GM21367 (cell line): ENCODE data around the gene NANOS3.
A peak's percentile ranks its signal among the peaks of the same experiment; 100 is the strongest.
"Not testable (repeated sequence)": the region's sequence is repeated elsewhere in the genome, so short reads cannot be mapped to it uniquely, and the experiment has no call there.

Experiments
- ATAC-seq: cut with Tn5 transposase; IDR thresholded peaks from one replicate; pipeline ENCODE4 v1.9.1; 2021; ENCODE audit not compliant: unreplicated experiment

NANOS3 gene

GRCh38 chr19:13843104-13843921 is 33.6 kb upstream of the NANOS3 start:
- ATAC-seq = no peak

GRCh38 chr19:13844130-13844631 is 32.8 kb upstream of the NANOS3 start:
- no peak for ATAC-seq

- ATAC-seq = peak; percentile 46
Measured at GRCh38 chr19:13846557-13847406, 30.2 kb upstream of the NANOS3 start.

DNA sequence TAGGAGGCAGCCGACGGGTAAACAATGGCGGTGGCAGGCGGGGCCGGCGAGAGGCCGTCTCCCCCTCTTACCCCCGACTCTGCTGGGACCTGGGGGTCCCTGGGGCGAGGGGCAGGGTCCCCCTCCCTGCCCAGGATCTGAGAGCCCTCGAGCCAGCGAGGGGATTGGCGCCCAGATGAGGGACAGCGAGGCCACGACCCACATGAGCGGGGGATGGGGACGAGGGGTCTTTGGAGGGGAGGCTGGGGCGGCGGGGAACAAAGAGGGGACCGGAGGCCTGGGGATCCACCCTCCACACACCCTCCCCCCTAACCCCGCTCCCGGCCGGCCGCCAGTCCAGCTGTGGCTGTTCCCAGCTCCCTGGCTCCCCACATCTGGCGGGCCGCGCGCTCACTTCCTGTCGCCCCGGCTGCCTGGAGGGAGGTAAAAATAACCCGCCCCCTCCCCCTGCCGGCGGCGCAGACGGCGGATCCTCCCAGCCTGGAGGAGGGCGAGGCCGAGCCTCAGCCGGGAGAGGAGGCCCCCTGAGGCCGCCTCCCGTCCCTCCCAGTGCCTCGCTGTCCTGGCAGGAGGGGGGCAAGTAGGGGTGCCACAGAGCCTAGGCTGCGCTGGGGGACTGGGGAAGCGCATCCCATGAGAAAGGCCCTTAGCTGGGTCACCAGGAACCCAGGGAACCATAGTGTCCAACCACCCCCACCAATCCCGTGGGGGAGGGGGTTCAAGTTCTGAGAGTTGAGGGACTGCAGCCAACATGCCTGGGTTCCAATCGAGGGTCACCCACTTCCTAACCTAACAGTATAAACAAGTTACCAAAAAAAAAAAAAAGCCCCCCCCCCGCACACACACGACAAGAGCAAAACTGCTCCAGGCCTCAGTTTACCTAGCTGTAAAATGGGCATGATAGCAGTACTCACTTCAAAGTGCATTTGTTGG is 29.3 kb upstream of the NANOS3 start:
- ATAC-seq = no peak

- no peak for ATAC-seq
Measured at GRCh38 chr19:13848340-13848677, 28.6 kb upstream of the NANOS3 start.

DNA sequence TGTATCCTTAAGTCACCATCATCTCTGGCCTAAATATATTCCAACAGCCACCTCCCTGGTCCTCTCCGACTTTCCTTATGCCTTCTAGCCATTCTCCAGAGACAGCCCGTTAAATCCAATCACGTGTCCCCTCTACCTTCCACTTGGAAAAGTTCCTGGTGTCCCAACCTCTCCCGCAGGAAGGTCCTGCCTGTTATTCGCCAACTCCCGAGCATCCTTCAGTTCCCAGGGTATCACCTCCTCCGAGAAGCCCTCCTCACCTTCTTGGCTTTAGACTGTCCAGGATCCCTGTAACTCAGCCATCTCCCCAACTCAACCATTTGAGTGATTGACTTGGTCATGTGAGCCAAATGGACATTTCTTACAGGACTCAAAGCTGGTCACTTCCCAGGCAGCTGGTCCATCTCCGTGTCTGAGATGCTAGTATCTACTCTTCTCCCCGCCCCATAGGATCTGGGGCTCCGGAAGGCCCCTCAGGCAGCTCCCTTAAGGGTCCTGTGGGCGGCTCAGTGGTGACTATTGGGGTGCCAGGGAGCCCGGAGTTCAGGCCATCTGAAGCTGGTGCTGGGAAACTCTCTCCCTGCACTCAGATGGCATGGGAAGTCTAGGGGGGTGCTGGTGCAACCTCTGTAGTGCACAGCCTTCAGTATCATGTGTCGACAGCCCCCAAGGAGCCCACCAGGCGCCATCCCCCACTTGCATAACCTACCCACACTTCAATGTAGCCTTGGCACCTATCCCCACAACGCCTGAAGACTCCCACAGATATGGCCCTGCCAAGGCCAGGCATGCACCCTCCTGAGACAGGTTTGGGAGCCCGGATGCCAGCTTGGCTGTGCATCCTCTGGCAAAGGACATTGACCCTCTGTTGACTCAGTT is 27.9 kb upstream of the NANOS3 start:
- ATAC-seq = no peak

- no peak for ATAC-seq
Measured at GRCh38 chr19:13849991-13850909, 26.7 kb upstream of the NANOS3 start.

- ATAC-seq = no peak
Measured at GRCh38 chr19:13850910-13851733, 25.8 kb upstream of the NANOS3 start.

DNA sequence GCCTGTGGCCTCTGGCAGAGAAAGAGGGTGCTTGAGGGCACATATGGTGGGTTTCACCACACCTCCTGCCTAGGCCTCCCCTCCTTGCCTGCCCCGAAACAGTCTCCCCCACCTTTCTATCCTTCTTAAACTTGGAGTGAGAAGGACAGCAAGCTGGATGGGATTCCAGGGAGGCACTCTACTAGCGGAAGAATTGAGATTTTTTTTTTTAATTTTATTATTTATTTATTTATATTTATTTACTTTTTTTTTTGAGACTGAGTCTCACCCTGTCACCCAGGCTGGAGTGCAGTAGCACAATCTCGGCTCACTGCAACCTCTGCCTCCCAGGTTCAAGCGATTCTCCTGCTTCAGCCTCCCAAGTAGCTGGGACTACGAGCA is 25.2 kb upstream of the NANOS3 start:
- ATAC-seq = not testable (repeated sequence)

DNA sequence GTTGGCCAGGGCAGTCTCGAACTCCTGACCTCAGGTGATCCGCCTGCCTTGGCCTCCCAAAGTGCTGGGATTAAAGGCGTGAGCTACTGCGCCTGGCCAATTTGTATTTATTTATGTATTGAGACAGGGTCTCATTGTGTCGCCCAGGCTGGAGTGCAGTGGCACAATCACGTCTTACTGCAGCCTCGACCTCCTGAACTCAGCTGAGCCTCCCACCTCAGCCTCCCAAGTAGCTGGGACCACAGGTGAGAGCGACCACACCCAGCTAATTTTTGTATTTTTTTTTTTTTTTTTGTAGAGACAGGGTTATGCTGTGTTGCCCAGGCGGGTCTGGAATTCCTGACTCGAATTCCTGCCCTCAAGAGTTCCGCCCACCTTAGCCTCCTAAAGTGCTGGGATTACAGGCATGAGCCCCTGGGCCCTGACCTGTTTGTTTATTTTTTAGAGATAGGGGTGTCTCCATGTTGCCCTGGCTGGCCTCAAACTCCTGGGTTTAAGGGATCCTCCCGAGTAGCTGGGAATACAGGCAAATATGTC is 24.7 kb upstream of the NANOS3 start:
- not testable (repeated sequence) for ATAC-seq

DNA sequence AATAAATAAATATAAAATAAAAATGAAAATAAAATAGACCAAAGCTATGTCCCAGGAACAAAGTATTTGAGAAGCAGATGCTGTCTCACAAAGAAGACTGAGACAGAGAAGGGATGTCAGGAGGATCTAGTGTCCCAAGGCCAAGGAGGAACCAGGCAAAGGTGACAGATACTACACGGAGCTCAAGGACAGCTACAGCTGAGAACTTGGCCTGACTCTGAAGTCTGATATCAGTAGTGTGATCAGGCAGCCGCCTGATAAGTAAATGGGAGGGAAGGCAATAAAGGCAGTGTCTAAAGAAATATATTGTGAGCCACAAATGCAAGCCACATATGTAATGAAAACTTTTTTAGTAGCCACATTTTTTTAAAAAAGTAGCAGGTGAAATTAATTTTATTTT is 20.4 kb upstream of the NANOS3 start:
- ATAC-seq = no peak

DNA sequence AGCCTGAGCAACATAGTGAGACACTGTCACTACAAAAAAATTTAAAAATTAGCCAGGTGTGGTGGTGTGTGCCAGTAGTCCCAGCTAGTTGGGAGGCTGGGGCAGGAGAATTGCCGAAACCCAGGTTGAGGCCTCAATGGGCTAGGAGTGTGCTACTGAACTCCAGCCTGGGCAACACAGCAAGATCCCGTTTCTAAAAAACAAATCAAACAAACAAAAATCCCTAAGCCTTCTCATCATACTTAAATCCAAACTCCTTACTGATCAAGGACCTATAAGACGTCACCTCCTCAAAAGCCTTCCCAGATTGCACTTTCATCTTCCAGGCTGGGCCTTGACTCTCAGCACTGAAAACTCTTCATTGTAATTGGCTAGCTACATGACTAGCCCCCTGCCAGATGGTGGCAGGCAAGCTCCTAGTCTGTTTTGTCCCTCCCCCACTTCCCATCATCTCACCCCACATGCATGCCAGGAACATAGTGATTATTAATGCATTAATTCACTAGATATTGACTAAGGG is 17.5 kb upstream of the NANOS3 start:
- no peak for ATAC-seq

GRCh38 chr19:13860679-13861391 is 16.1 kb upstream of the NANOS3 start:
- no peak for ATAC-seq

DNA sequence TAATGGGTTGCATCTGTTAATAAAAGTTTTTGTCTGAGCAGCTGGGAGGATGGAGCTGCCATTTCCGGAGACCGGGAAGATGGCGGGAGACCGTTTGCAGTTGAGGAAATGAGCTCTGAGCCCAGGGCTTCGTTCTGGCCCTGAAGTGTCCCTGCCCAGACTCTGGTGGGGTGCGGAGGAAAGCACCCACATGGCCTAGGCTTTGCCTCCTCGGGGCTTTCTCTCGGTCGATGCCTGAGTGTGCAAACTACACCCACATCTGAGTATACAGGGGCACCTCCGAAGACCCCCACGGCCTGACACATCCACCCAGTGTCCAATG is 15.6 kb upstream of the NANOS3 start:
- peak; percentile 10 for ATAC-seq

GRCh38 chr19:13861714-13862531 is 15.0 kb upstream of the NANOS3 start:
- ATAC-seq = peak; percentile 56

DNA sequence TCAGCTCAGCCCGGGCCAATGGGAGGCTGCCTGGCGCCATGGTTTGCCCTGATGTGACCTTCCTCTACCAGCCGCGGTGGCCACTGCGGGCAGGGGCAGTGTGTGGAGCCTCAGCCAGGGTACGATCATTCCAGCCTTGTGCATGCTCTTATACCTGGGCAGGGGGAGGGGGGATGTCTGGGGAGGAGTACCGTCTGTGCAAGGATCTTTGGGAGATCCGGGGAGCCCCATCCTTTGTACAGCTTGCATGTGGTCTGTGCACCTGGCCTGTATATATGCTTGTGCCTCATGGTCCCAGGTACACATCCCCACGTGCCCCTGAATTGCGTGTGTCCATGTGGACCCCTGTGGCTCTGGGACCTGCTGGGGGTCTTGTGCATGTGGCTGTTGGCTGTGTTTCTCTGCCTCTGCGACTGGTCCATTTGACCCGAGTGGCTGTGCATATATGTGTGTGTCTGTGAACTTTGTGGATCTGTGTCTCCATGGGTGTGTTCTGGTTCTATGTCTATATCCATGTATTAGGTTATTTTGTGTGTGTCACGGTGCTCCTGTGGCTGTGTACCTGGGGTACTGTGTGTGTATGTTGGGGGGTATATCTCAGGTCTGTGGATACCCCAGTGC is 12.8 kb upstream of the NANOS3 start:
- no peak for ATAC-seq
